CD8-positive, alpha-beta memory T cell (primary cell): Measurements from ENCODE around the gene ZNF358. TPM values are rescaled to one million over a fixed set of nuclear protein-coding genes. Genes with fewer than 3 reads are reported as not detected.

Experiments
- CTCF ChIA-PET: fragments of 350-600 bp; sonication (Branson Sonifier 250); formaldehyde crosslinking; loops from one replicate; lab custom pipeline; 2021; ENCODE audit warnings: antibody characterized with exemption; lab: Charles Lee
- POLR2A ChIA-PET: fragments of 350-600 bp; sonication (Branson Sonifier 250); formaldehyde crosslinking; loops from one replicate; lab custom pipeline; 2021; ENCODE audit warnings: antibody characterized with exemption; lab: Charles Lee
- DNase-seq, 5 donors: peaks; one replicate each; pipeline versions ENCODE4 v3.0.0 to v3.0.0-alpha.2; 2020 to 2022; ENCODE audit warnings: mixed read lengths in 1 of 5
- H3K27ac ChIP-seq: one replicate; pipeline ENCODE4 v1.7.0; 2013; ENCODE audit warnings: low read depth, mild to moderate bottlenecking, low read length, moderate library complexity
- H3K27me3 ChIP-seq: 2 replicates; pipeline ENCODE4 v1.7.0; 2013; ENCODE audit warnings: low read length, mild to moderate bottlenecking; ENCODE audit not compliant: insufficient read depth, poor library complexity, severe bottlenecking
- H3K36me3 ChIP-seq: 2 replicates; pipeline ENCODE4 v1.7.0; 2013; ENCODE audit warnings: mild to moderate bottlenecking, low read length, moderate library complexity; ENCODE audit not compliant: insufficient read depth
- H3K4me1 ChIP-seq: 2 replicates; pipeline ENCODE4 v1.7.0; 2013; ENCODE audit warnings: mild to moderate bottlenecking, low read length, moderate library complexity; ENCODE audit not compliant: insufficient read depth
- H3K4me3 ChIP-seq: 2 replicates; pipeline ENCODE4 v1.7.0; 2013; ENCODE audit warnings: mild to moderate bottlenecking, low read length
- H3K9me3 ChIP-seq: 2 replicates; pipeline ENCODE4 v1.7.0; 2013; ENCODE audit warnings: mild to moderate bottlenecking, low read length
- H3K27ac Mint-ChIP-seq, 8 donors: one replicate each; pipeline ENCODE4 v1.8.0; 2020 to 2021; ENCODE audit warnings: mixed read lengths in 8 of 8, mild to moderate bottlenecking in 6 of 8, inconsistent platforms in 3 of 8, moderate library complexity in 3 of 8
- H3K27me3 Mint-ChIP-seq, 2 donors: one replicate each; pipeline ENCODE4 v1.8.0; 2020 to 2021; ENCODE audit warnings: mixed read lengths in 2 of 2, mild to moderate bottlenecking in 1 of 2, moderate library complexity in 1 of 2
- H3K36me3 Mint-ChIP-seq, 3 donors: one replicate each; pipeline ENCODE4 v1.8.0; 2020 to 2021; ENCODE audit warnings: mixed read lengths in 3 of 3, inconsistent platforms in 1 of 3, mild to moderate bottlenecking in 1 of 3
- H3K4me1 Mint-ChIP-seq, 3 donors: one replicate each; pipeline ENCODE4 v1.8.0; 2020 to 2021; ENCODE audit warnings: mixed read lengths in 3 of 3, inconsistent platforms in 1 of 3, mild to moderate bottlenecking in 1 of 3
- H3K4me3 Mint-ChIP-seq, 7 donors: one replicate each; pipeline ENCODE4 v1.8.0; 2020 to 2021; ENCODE audit warnings: mixed read lengths in 7 of 7, mild to moderate bottlenecking in 6 of 7, moderate library complexity in 4 of 7, inconsistent platforms in 2 of 7
- H3K9me3 Mint-ChIP-seq, 5 donors: one replicate each; pipeline ENCODE4 v1.8.0; 2020 to 2022; ENCODE audit warnings: mixed read lengths in 5 of 5, mild to moderate bottlenecking in 3 of 5, moderate library complexity in 2 of 5, inconsistent platforms in 1 of 5
- polyA plus RNA-seq: library from polyadenylated mRNA; unstranded; fragments of 300-500 nt; fragmentation: Illumina TruSeq; gene quantifications from one replicate; pipeline ENCODE4 v1.2.3, GENCODE V29; 2021
- total RNA-seq, 2 experiments: library from RNA; stranded (reverse); gene quantifications; one replicate each; pipeline ENCODE4 v1.2.3, GENCODE V29; 2021

The ZNF358 gene
- total and polyA plus RNA-seq, 3 experiments from 2014 or later = 2.5 to 8.9 (median 7.6) TPM

GRCh38 chr19:7562646-7563393 is 46.9 kb downstream of the ZNF358 start:
- Mint-ChIP-seq H3K27ac (no peak overlapping the region), H3K36me3 (peaks cover 6 to 30% (median 8%) of the 10 kb centered on the region in 3 donors), H3K9me3 (no peaks in the 10 kb centered on the region), H3K4me3 (no peak overlapping the region), H3K27me3 (no peaks in the 10 kb centered on the region), H3K4me1 (no peaks in the 10 kb centered on the region)
- Histone ChIP-seq H3K36me3 (peaks cover 8% of the 10 kb centered on the region), H3K27ac (no peak overlapping the region), H3K9me3 (no peaks in the 10 kb centered on the region), H3K4me3 (no peak overlapping the region), H3K4me1 (no peaks in the 10 kb centered on the region), H3K27me3 (no peaks in the 10 kb centered on the region)
- DNase-seq = no peak
- ChIA-PET POLR2A (no interaction called here), CTCF (no interaction called here)

- no peak for DNase-seq
- CTCF ChIA-PET = no interaction called here
Observed at GRCh38 chr19:7564866-7565265, 49.0 kb downstream of the ZNF358 start.

GRCh38 chr19:7565332-7565731 is 49.4 kb downstream of the ZNF358 start:
- POLR2A ChIA-PET = no interaction called here
- H3K9me3 Mint-ChIP-seq = no peaks in the 10 kb centered on the region

More at GRCh38 chr19:7564866-7565265, 49.0 kb downstream of the ZNF358 start:
- Mint-ChIP-seq H3K4me1 (no peaks in the 10 kb centered on the region), H3K27ac (no peak overlapping the region), H3K9me3 (no peaks in the 10 kb centered on the region), H3K4me3 (no peak overlapping the region), H3K27me3 (no peaks in the 10 kb centered on the region), H3K36me3 (peaks cover 4 to 13% (median 5%) of the 10 kb centered on the region in 3 donors)
- Histone ChIP-seq H3K27ac (no peak overlapping the region), H3K4me3 (no peak overlapping the region), H3K9me3 (no peaks in the 10 kb centered on the region), H3K27me3 (no peaks in the 10 kb centered on the region), H3K36me3 (peaks cover 3% of the 10 kb centered on the region), H3K4me1 (no peaks in the 10 kb centered on the region)
- POLR2A ChIA-PET = no interaction called here

More at GRCh38 chr19:7565332-7565731, 49.4 kb downstream of the ZNF358 start:
- Mint-ChIP-seq H3K36me3 (peaks cover 1 to 10% (median 2%) of the 10 kb centered on the region in 3 donors), H3K4me1 (no peaks in the 10 kb centered on the region), H3K4me3 (no peak overlapping the region), H3K27ac (no peak overlapping the region), H3K27me3 (no peaks in the 10 kb centered on the region)
- no peaks in the 10 kb centered on the region for H3K9me3 ChIP-seq
- no peak overlapping the region for H3K4me3 ChIP-seq
- DNase-seq = no peak
- no peak overlapping the region for H3K27ac ChIP-seq
- CTCF ChIA-PET = interaction anchor here (1.4 kb wide), 1 partner anchor 303 kb away, joined by 3 read pairs; no protein-coding TSS in a partner anchor
- H3K27me3 ChIP-seq = no peaks in the 10 kb centered on the region
- H3K36me3 ChIP-seq = peaks cover 2% of the 10 kb centered on the region
- no peaks in the 10 kb centered on the region for H3K4me1 ChIP-seq

Other genes starting within 250 kb of the ZNF358 start
- 1 to 10 TPM; 1.2 TPM for gene INSR, start 221.7 kb upstream of the ZNF358 start, total RNA-seq
- not detected for gene INSR, start 221.7 kb upstream of the ZNF358 start, polyA plus RNA-seq
- gene ARHGEF18, start 167.2 kb upstream of the ZNF358 start, total RNA-seq = 10 to 100 TPM; 51.0 to 53.3 TPM
- gene ARHGEF18, start 167.2 kb upstream of the ZNF358 start, polyA plus RNA-seq = 9.6 TPM
- under 1 TPM; 0.94 to 0.95 TPM for gene PEX11G, start 27.1 kb upstream of the ZNF358 start, total RNA-seq
- gene PEX11G, start 27.1 kb upstream of the ZNF358 start, polyA plus RNA-seq = 1.7 TPM
- gene MCOLN1, start 6.5 kb downstream of the ZNF358 start, total RNA-seq = 10 to 100 TPM; 19.4 to 19.6 TPM
- gene MCOLN1, start 6.5 kb downstream of the ZNF358 start, polyA plus RNA-seq = 11.6 TPM
- gene PNPLA6, start 19.6 kb downstream of the ZNF358 start, total RNA-seq = 100 to 1,000 TPM; 112 to 117 TPM
- gene PNPLA6, start 19.6 kb downstream of the ZNF358 start, polyA plus RNA-seq = 17.1 TPM
- gene CAMSAP3, start 79.8 kb downstream of the ZNF358 start, total RNA-seq = under 1 TPM; 0.24 to 0.31 TPM
- 0.07 TPM for gene CAMSAP3, start 79.8 kb downstream of the ZNF358 start, polyA plus RNA-seq
- 10 to 100 TPM; 46.0 to 47.6 TPM for gene XAB2, start 113.4 kb downstream of the ZNF358 start, total RNA-seq
- 8.8 TPM for gene XAB2, start 113.4 kb downstream of the ZNF358 start, polyA plus RNA-seq
- 100 to 1,000 TPM; 110 TPM for gene PET100, start 113.7 kb downstream of the ZNF358 start, total RNA-seq
- 297 TPM for gene PET100, start 113.7 kb downstream of the ZNF358 start, polyA plus RNA-seq
- gene PCP2, start 117.6 kb downstream of the ZNF358 start, total RNA-seq = under 1 TPM; 0.48 to 0.91 TPM
- not detected for gene PCP2, start 117.6 kb downstream of the ZNF358 start, polyA plus RNA-seq
- gene STXBP2, start 121.0 kb downstream of the ZNF358 start, total RNA-seq = 10 to 100 TPM; 80.1 to 80.5 TPM
- gene STXBP2, start 121.0 kb downstream of the ZNF358 start, polyA plus RNA-seq = 75.2 TPM
- not detected for gene RETN, start 152.9 kb downstream of the ZNF358 start, total RNA-seq
- gene RETN, start 152.9 kb downstream of the ZNF358 start, polyA plus RNA-seq = 1.2 TPM
- not detected for gene MCEMP1, start 161.0 kb downstream of the ZNF358 start, total RNA-seq
- gene MCEMP1, start 161.0 kb downstream of the ZNF358 start, polyA plus RNA-seq = not detected
- 10 to 100 TPM; 63.5 to 70.1 TPM for gene TRAPPC5, start 164.7 kb downstream of the ZNF358 start, total RNA-seq
- gene TRAPPC5, start 164.7 kb downstream of the ZNF358 start, polyA plus RNA-seq = 155 TPM
- 1 to 10 TPM in 1 of 2 experiments, under 1 TPM in 1; 0.96 to 1.6 TPM for gene FCER2, start 186.0 kb downstream of the ZNF358 start, total RNA-seq
- gene FCER2, start 186.0 kb downstream of the ZNF358 start, polyA plus RNA-seq = not detected
- not detected for gene CLEC4G, start 216.0 kb downstream of the ZNF358 start, total RNA-seq
- not detected for gene CLEC4G, start 216.0 kb downstream of the ZNF358 start, polyA plus RNA-seq
- gene CD209, start 231.4 kb downstream of the ZNF358 start, total RNA-seq = under 1 TPM; 0.16 to 0.28 TPM
- gene CD209, start 231.4 kb downstream of the ZNF358 start, polyA plus RNA-seq = not detected
- gene CLEC4M, start 247.1 kb downstream of the ZNF358 start, total RNA-seq = not detected
- gene CLEC4M, start 247.1 kb downstream of the ZNF358 start, polyA plus RNA-seq = not detected